ENCODE data around the gene ZC3H7B.

DNA sequence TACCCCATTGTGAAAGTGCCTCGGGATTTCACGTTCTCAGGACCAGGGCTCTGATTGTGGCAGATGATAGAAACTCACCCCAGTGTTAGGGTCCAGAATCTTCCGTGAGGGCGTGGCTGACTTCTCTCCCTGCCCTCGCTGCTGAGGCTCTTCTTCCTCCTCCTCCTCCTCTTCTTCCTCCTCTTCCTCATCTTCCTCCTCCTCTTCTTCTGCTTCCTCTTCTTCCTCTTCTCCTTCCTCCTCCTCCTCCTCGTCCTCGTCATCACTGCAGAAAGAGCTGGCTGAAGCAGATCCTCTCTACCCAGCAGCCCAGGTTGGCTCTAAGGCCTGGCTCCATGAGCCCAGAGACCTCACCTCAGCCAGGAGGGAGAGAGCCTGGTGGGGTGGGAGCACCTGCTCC is 47.1 kb upstream of the ZC3H7B start:
- TF ChIP-seq, protein P1, sequence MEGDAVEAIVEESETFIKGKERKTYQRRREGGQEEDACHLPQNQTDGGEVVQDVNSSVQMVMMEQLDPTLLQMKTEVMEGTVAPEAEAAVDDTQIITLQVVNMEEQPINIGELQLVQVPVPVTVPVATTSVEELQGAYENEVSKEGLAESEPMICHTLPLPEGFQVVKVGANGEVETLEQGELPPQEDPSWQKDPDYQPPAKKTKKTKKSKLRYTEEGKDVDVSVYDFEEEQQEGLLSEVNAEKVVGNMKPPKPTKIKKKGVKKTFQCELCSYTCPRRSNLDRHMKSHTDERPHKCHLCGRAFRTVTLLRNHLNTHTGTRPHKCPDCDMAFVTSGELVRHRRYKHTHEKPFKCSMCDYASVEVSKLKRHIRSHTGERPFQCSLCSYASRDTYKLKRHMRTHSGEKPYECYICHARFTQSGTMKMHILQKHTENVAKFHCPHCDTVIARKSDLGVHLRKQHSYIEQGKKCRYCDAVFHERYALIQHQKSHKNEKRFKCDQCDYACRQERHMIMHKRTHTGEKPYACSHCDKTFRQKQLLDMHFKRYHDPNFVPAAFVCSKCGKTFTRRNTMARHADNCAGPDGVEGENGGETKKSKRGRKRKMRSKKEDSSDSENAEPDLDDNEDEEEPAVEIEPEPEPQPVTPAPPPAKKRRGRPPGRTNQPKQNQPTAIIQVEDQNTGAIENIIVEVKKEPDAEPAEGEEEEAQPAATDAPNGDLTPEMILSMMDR (IDR thresholded peaks at IDR 0.05) = no peak
- TF ChIP-seq POLR2A (IDR thresholded peaks at IDR 0.05) = no peak
